IMR-90 (cell line): ENCODE data around the gene NAA11.

Source experiments
- BHLHE40 ChIP-seq: fragments of 150-350 bp; IDR thresholded peaks from 2 replicates; pipeline ENCODE4 v1.6.1; 2016; ENCODE audit warnings: mild to moderate bottlenecking, low read depth, low read length
- CHD1 ChIP-seq: IDR thresholded peaks from 2 replicates; pipeline ENCODE4 v1.6.1; 2012; ENCODE audit warnings: low read depth, low read length, improper control_type of control experiment
- CTCF ChIP-seq: conservative IDR thresholded peaks from 2 replicates; pipeline ENCODE4 v1.5.1; 2012; ENCODE audit warnings: mild to moderate bottlenecking, low read depth, low read length, improper control_type of control experiment
- ELK1 ChIP-seq: fragments of 150-350 bp; IDR thresholded peaks from 2 replicates; pipeline ENCODE4 v1.6.1; 2016; ENCODE audit warnings: low read depth, mild to moderate bottlenecking, low read length, moderate library complexity, borderline replicate concordance
- FOS ChIP-seq: fragments of 150-350 bp; IDR thresholded peaks from 2 replicates; pipeline ENCODE4 v1.6.1; 2016; ENCODE audit warnings: low read depth, low read length
- MAFK ChIP-seq: IDR thresholded peaks from 2 replicates; pipeline ENCODE4 v1.6.1; 2012; ENCODE audit warnings: low read depth, low read length, improper control_type of control experiment
- MAZ ChIP-seq: IDR thresholded peaks from 2 replicates; pipeline ENCODE4 v1.6.1; 2012; ENCODE audit warnings: low read depth, mild to moderate bottlenecking, low read length, improper control_type of control experiment, moderate library complexity, borderline replicate concordance
- NFE2L2 ChIP-seq: fragments of 150-350 bp; IDR thresholded peaks from 2 replicates; pipeline ENCODE4 v1.6.1; 2016; ENCODE audit warnings: low read depth, mild to moderate bottlenecking, low read length
- POLR2A ChIP-seq: IDR thresholded peaks from 2 replicates; pipeline ENCODE4 v1.6.1; 2012; ENCODE audit warnings: mild to moderate bottlenecking, low read depth, low read length
- RAD21 ChIP-seq: IDR thresholded peaks from 2 replicates; pipeline ENCODE4 v1.6.1; 2012; ENCODE audit warnings: low read length, improper control_type of control experiment
- RFX5 ChIP-seq: IDR thresholded peaks from 2 replicates; pipeline ENCODE4 v1.8.0; 2012; ENCODE audit warnings: low read depth, mild to moderate bottlenecking, low read length, moderate library complexity
- USF2 ChIP-seq: fragments of 150-350 bp; IDR thresholded peaks from 2 replicates; pipeline ENCODE4 v1.6.1; 2017; ENCODE audit warnings: mild to moderate bottlenecking, antibody characterized with exemption, low read length, low read depth

DNA sequence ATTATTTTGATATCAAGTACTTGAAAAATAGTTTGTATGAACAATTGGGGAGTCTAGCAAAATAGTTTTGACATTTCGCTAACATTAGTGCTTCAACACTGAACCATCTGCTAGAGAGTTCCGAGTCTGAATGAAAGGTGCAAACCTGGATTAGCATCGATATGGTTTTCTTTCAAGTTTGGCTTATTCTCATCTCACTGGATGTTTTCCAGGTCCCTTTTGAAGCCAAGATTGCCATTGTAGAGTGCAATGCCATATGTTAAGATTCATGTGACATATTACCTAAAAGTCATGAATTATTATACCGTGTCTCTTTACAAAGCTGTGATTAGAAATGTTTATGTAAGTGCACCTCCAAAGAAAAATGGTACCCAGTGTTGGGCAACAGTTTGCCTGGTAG lies 36.8 kb upstream of the NAA11 start:
- no peak for TF ChIP-seq RAD21
- TF ChIP-seq USF2 = no peak
- TF ChIP-seq CTCF = no peak
- TF ChIP-seq CHD1 = no peak
- TF ChIP-seq POLR2A = no peak
- TF ChIP-seq ELK1 = no peak
- TF ChIP-seq FOS = no peak
- no peak for TF ChIP-seq BHLHE40
- TF ChIP-seq MAFK = no peak
- no peak for TF ChIP-seq MAZ
- no peak for TF ChIP-seq RFX5
- TF ChIP-seq NFE2L2 = no peak
